GM19240 (cell line): ENCODE measurements around the gene KDM2A.

Experiments used
- DNase-seq: peaks from one replicate; pipeline ENCODE4 v3.0.0; 2011; ENCODE audit warnings: low spot score; ENCODE audit not compliant: insufficient read length

Gene KDM2A

DNA sequence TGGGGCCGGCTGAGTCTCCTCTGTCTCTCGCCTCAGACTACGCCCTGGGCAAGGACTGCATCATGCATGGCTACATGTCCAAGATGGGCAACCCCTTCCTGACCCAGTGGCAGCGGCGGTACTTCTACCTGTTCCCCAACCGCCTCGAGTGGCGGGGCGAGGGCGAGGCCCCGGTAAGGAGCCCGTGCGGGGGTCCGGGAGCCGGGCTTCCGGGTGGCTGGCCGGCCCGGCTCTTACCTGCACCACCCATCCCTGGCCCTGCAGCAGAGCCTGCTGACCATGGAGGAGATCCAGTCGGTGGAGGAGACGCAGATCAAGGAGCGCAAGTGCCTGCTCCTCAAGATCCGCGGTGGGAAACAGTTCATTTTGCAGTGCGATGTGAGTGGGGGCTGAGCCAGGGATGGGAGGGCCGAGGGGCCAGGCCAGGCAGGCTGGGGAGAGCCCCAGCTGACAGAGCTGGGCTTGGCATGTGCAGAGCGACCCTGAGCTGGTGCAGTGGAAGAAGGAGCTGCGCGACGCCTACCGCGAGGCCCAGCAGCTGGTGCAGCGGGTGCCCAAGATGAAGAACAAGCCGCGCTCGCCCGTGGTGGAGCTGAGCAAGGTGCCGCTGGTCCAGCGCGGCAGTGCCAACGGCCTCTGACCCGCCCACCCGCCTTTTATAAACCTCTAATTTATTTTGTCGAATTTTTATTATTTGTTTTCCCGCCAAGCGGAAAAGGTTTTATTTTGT lies 165.9 kb downstream of the KDM2A start:
- no peak for DNase-seq

DNA sequence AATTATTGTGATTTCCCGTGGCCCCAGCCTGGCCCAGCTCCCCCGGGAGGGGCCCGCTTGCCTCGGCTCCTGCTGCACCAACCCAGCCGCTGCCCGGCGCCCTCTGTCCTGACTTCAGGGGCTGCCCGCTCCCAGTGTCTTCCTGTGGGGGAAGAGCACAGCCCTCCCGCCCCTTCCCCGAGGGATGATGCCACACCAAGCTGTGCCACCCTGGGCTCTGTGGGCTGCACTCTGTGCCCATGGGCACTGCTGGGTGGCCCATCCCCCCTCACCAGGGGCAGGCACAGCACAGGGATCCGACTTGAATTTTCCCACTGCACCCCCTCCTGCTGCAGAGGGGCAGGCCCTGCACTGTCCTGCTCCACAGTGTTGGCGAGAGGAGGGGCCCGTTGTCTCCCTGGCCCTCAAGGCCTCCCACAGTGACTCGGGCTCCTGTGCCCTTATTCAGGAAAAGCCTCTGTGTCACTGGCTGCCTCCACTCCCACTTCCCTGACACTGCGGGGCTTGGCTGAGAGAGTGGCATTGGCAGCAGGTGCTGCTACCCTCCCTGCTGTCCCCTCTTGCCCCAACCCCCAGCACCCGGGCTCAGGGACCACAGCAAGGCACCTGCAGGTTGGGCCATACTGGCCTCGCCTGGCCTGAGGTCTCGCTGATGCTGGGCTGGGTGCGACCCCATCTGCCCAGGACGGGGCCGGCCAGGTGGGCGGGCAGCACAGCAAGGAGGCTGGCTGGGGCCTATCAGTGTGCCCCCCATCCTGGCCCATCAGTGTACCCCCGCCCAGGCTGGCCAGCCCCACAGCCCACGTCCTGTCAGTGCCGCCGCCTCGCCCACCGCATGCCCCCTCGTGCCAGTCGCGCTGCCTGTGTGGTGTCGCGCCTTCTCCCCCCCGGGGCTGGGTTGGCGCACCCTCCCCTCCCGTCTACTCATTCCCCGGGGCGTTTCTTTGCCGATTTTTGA lies 166.8 kb downstream of the KDM2A start:
- no peak for DNase-seq

DNA sequence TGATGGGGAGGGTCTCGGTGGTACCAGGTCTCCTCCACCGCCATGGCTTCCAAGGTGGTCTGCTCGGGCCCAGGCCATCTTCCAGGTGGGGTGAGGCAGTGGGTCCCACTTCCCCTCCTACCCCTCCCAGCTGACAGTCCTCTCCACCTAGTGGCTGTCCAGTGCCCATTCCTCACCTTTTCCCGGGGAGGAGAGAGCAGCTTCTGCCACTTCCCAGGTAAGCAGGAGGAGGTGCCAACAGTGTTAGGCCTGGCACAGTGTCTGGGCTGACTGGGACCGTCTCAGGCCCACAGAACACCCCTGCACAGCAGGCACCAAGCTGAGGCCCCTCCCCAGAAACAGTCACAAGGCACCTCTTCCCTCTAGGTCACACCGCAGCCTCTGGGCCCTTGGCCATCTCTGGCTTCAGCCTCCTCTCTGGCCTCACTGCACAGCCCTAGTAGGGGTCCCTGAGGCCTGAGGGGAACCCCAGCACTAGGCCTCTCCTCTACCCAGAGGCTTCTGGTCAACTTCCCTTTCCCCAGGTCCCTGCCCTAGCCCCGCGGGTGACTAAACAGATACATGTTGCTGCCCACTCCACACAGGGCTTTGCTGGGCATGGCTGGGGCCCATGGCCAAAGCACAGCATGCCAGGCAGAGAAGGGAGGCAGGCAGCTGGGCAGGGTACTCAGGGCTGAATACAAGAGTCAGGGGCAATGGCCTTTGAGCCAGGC lies 167.7 kb downstream of the KDM2A start:
- DNase-seq, result no peak

DNA sequence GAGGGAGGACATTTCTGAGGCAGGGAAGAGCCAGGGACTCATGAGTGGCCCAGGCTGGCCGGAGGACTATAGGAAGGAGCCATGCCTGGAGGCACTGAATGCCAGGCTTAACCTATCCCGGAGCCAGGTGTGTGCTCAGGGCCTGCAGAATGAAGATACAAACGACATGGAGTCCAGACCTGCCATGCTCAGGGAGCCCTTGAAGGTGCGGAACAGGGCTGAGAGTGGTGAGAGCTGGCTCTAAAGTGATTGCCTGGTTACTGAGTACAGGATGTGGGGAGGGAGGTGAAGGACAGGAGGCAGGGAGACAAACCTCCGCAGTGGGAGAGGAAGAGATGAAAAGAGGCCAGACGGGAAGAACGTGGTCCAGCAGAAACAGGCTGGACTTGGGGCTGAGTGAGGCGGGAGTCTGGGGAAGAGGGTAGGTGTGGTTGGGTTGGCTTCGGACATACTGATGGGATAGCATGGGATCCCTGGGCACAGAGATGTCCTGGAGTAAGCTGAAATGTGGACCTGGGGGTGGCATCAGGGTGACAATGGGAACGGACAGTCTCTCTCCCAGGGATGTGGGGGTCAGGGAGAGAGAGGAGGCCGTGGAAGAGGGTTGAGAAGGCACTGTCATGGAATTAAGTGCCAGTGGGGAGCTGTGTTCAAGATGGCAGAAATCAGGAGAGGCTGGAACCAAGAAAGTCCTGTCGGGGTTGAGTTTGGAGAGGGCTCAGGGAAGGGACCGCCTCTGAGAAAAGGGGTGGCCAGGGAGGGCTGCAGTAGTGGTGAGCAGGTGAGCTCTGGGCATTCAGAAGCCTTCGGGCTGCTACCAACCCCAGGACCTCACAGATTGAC lies 168.5 kb downstream of the KDM2A start:
- no peak for DNase-seq

DNA sequence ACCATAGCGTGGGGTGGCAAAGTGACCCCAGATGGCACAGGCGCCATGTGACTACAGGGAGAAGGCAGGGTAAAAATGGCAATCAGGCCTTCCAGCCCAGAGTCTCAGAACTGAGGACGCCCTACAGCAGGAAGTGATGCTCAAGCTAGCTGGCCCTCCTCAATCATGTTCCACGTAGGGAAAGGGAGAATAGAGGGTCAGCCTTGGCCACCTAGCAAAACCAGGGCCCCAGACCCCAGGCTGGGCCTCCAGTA lies 169.1 kb downstream of the KDM2A start:
- DNase-seq, result no peak

DNA sequence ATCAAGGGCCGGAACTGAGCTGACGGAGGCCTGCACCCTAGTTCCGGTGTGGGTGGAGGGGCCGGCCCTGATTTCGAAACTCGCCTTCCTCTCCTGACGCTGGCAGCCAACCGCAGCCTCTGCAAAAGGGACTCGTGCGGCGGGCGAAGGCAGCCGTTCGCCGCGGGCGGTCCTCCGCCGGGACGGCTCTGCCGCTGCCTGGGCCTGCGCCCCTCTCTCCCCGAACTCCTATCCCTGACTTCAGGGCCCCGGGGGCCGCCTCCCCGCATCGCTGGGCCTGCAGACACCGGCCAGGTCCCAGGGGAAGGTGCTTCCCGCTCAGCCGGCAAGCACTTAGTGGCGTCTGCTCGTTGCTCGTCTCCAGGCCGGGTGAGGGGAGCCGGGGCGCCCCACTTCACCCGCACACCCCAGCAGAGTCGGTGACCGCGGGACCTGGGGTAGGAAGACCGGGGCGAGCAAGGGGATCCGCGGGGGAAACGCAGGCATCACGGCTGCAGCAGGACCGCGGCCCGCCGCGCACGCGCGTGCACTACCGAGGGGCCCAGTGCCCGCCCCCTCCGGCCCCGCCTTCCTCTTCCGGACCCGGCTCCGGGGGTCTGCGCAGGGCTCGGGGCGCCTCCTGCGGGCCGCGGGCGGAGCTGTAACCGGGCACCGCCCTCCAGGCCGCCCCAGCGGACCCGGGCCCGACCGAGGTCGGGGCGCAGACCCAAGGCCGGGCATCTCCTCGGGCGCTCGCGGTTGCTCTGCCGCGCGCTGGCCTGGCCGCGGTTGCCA lies 169.6 kb downstream of the KDM2A start:
- DNase-seq, result peak; percentile 98

DNA sequence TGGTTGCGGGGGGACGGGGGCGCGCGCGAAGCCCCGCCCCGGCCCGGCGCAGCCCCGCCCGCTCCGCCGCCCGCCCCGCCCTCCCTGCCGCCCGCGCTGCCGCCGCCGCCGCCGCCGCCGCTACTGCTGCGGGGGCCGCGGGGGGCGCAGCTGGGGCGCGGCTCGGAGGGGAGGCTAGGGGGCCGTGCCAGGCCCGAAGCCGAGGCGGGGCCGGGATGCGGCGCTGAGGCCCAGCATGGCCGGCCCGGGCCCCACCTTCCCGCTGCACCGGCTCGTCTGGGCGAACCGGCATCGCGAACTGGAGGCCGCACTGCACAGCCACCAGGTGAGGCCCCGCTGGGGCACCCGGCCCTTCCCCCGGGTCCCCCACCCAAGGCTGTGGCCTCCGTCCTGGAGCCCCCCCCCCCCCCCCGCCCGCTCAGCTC lies 170.2 kb downstream of the KDM2A start, which contains the start of gene ANKRD13D:
Gene ANKRD13D (plus strand): TSS at position 78 of the 425 bp plus-strand sequence. CDS start 158 bp downstream, at position 236.
- DNase-seq, result no peak

DNA sequence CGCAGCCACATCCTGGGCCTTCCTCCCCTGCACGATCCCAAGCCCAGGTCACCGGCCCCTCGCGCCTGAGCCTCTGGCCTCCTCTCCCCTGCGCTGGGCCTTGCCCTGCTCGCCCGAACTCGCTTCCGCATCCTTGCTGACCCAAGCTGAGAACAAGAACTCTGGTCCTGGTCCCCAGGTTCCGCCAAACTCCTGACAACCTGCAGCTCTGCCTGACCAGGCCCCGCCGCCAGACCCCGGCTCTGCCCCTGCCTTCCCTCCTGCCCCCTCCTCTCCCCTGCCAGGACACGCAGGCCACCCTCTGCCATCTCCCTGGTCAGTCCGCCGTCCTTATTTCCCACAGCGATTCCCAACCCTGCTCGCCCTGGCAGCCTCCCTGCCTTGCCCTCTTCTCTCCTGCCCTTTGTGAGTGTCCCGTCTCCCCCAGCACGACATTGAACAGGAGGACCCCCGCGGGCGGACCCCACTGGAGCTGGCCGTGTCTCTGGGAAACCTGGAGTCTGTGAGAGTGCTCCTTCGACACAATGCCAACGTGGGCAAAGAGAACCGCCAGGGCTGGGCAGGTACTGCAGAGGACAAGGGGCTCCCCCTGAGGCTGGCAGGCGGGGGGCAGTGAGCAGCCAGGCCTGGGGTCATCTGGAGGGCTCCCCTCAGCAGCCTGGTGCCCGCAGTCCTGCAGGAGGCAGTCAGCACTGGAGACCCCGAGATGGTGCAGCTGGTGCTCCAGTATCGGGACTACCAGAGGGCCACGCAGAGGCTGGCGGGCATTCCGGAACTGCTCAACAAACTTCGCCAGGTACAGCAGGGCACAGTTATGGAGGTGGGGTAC lies 170.8 kb downstream of the KDM2A start:
- DNase-seq, result no peak

DNA sequence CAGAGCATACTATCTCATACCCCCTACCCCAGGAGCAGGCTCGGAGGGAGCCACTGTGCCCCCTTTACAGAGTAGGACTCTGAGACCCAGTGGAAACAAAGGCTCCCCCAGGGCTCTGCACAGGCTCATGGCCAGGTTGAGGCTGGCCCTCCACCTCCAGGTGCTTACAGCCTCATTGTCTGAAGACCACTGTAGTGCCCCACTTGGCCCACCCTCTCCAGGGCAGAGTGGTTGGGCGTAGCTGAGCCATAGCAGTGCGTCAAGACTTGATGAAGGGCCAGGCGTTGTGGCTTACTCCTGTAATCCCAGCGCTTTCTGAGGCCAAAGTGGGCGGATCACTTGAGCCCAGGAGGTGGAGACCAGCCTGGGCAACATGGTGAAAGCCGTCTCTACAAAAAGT lies 171.7 kb downstream of the KDM2A start:
- no peak for DNase-seq

DNA sequence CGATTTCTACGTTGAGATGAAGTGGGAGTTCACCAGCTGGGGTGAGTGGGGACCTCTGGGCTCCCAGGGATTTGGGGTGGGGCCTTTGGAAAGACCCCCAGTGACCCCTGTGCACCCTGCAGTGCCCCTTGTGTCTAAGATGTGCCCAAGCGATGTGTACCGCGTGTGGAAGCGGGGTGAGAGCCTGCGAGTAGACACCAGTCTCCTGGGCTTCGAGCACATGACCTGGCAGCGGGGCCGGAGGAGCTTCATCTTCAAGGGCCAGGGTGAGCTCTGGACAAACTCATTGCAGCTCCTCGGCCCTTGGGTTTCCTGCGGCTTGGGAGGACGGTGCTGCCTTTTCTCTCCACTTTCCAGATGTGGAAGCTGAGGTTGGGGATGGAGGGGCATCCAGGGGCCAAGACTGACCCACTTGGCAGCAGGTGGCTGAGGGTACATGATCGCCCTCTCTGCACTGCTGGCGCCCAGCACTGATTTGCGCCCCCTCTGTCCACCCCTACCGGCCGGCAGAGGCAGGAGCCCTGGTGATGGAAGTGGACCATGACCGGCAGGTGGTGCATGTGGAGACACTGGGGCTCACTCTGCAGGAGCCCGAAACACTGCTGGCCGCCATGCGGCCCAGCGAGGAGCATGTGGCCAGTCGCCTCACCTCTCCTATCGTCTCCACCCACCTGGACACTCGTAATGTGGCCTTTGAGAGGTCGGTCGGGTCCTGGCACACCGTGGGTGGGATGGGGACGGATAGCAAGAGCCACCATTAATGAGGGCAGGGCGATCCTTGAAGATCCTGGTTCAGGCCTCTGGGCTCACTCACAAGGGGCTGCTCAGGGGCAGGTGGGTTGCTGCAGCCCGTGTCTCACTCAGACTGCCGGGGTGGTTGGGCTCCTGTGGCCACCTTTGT lies 172.7 kb downstream of the KDM2A start:
- no peak for DNase-seq

DNA sequence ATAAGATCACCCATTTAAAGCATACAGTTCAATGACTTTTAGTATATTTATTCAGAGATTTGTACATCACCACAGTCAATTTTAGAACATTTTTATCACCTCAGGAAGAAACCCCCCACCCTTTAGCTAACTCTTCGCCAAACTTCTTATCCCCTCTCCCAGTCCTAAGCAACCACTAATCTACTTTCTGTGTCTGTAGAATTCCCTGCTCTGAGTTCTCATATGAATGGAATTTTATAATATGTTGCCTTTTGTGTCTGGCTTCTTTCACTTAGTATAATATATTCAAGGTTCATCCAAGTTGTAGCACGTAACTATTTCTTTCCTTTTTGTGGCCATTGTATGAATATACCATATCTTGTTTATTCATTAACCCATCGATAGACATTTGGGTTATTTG lies 173.6 kb downstream of the KDM2A start:
- DNase-seq, result no peak

DNA sequence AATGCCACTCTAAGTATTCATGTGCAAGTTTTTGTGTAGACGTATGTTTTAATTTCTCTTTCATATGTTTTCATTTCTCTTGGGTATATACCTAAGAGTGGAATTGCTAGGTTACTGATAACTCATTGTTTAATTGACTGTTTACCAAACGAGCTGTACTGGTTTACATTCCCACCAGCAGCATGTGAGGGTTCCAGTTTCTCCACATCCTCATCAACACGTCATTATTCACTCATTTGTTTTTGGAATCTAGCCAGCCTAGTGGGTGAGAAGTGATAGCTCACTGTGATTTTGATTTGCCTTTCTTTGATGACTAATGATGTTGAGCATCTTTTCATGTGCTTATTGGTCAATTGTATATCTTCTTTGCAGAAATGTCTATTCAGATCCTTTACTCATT lies 174.0 kb downstream of the KDM2A start:
- DNase-seq, result no peak

DNA sequence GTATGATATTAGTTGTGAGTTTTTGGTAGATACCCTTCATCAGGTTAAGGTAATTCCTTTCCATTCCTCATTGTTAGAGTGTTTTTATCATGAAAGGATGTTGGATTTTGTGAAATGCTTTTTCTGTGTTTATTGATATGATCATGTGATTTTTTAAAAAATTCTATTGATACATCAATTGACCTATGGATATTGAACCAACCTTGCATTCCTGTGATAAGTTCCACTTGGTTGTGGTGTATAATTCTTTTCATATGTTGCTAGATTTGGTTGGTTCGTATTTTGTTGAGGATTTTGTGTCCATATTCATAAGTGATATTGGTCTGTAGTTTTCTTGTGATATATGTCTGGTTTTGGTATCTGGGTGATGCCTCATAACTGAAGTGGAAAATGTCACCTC lies 176.8 kb downstream of the KDM2A start:
- DNase-seq, result no peak

DNA sequence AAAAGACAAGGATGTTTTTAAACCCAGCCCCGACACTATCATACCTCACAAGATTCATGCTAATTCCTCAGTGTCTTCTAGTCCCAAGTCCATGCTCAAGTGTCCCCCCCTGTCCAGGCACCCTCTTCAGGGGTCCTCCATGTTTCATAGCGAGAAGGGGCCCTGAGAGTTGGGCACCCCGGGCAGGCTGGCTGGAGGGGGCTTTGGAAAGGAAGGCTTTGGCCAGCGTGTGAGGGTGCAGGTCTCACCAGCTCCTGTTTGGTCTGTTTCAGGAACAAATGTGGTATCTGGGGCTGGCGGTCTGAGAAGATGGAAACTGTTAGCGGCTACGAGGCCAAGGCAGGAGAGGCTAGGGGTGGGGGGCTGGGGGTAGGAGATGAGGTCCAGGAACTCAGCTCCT lies 179.7 kb downstream of the KDM2A start:
- no peak for DNase-seq

DNA sequence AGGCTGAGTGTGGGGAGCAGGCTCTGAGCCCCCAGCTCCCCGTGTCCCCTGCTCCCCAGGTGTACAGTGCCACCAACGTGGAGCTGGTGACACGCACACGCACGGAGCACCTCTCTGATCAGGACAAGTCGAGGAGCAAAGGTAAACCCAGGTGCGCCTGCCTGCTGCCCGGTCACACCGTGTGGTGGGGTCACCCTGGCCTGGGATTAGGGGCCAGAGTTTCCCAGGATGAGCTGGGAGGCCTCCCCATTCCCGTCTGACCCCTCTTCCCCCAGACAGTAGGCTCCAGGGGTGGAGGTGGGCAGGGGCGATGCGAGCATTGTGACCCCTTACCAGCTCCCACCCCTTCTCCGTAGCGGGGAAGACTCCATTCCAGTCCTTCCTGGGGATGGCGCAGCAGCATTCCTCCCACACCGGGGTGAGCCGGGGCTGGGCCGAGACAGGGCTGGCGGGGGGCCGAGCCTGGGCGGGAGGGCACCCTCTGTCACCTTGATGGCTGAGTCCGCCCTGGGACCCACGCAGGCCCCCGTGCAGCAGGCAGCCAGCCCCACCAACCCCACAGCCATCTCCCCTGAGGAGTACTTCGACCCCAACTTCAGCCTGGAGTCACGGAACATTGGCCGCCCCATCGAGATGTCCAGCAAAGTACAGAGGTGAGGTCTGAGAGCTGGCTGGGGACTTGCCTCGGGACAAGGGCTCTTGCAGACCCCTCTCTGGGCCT lies 180.6 kb downstream of the KDM2A start:
- DNase-seq, result no peak

DNA sequence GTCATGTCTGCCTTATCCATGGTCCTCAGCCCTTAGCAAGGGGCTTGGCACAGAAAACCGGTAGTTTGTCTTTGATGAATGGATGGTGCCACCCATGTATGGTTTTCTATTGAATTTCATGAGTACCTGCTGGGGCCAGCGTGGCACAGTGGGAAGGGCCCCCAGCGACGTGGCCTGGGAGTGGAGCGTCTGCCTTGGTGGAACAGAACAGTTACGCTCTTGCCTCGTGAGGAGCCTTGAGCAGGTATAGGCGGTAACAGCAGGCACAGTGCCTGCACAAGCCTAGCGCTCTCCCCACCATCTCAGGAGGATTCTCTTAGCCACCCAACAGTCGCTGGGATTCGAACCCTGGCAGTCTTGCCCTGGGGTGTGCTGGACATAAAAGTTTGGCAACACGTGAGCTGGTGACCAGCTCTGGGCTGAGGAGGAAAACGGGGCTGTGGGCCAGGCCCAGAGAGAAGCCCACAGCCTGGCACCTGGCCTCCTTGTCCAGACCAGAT lies 181.2 kb downstream of the KDM2A start:
- DNase-seq, result no peak

DNA sequence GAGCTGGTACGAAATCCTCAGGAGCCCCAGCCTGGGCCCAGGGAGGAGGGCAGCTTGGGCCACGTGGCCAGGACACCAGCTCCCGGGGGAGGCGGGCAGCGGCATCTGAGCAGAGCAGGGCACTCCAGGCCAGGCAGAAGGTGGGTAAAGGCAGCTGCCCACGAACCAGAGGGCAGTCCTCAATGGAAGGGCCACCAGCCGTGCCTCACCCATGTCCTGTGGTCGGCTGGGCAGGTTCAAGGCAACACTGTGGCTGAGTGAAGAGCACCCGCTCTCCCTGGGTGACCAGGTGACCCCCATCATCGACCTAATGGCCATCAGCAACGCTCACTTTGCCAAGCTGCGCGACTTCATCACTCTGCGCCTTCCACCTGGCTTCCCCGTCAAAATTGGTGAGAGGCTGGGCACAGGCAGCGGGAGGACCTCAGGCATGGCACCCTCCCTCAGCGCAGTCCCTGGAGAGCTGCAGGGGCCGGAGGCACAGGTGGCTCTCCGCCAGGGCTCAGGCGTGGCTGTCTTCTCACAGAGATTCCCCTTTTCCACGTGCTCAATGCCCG lies 181.8 kb downstream of the KDM2A start:
- no peak for DNase-seq
